SK-N-SH treated with all-trans-retinoic acid at 6 μM for 48 hours (cell line): ENCODE results near the gene CTNNBL1.

Experiments
- CREB5 ChIP-seq: fragments of 250-450 bp; sonication (Bioruptor Pico); IDR thresholded peaks from 2 replicates; pipeline ENCODE4 v1.5.1; 2020; ENCODE audit warnings: low read depth, mild to moderate bottlenecking, moderate library complexity
- CSDC2 ChIP-seq: fragments of 250-450 bp; sonication (Bioruptor Pico); IDR thresholded peaks from 2 replicates; pipeline ENCODE4 v1.5.0; 2020; ENCODE audit warnings: mild to moderate bottlenecking, moderate library complexity
- ESRRG ChIP-seq: fragments of 250-450 bp; sonication (Bioruptor Pico); IDR thresholded peaks from 2 replicates; pipeline ENCODE4 v1.6.1; 2021; ENCODE audit warnings: mild to moderate bottlenecking
- GLIS3 ChIP-seq: fragments of 250-450 bp; sonication (Bioruptor Pico); IDR thresholded peaks from 2 replicates; pipeline ENCODE4 v1.5.0; 2020; ENCODE audit warnings: mild to moderate bottlenecking, moderate library complexity
- PATZ1 ChIP-seq: fragments of 250-450 bp; sonication (Bioruptor Pico); IDR thresholded peaks from 2 replicates; pipeline ENCODE4 v1.8.0; 2020; ENCODE audit warnings: mild to moderate bottlenecking, moderate library complexity, borderline replicate concordance
- RARB ChIP-seq: fragments of 250-450 bp; sonication (Bioruptor Pico); IDR thresholded peaks from 2 replicates; pipeline ENCODE4 v1.8.0; 2021; ENCODE audit warnings: mild to moderate bottlenecking, moderate library complexity
- SNAI2 ChIP-seq: fragments of 250-450 bp; sonication (Bioruptor Pico); IDR thresholded peaks from 2 replicates; pipeline ENCODE4 v1.5.0; 2020; ENCODE audit warnings: mild to moderate bottlenecking, moderate library complexity
- TCF4 ChIP-seq: fragments of 250-450 bp; sonication (Bioruptor Pico); IDR thresholded peaks from 2 replicates; pipeline ENCODE4 v1.8.0; 2021; ENCODE audit warnings: mild to moderate bottlenecking, moderate library complexity, borderline replicate concordance
- ZC3H10 ChIP-seq: fragments of 250-450 bp; sonication (Bioruptor Pico); IDR thresholded peaks from 2 replicates; pipeline ENCODE4 v1.5.1; 2021; ENCODE audit warnings: mild to moderate bottlenecking, moderate library complexity
- ZFP3 ChIP-seq: fragments of 250-450 bp; sonication (Bioruptor Pico); IDR thresholded peaks from 2 replicates; pipeline ENCODE4 v1.5.0; 2020; ENCODE audit warnings: mild to moderate bottlenecking, moderate library complexity
- ZFP30 ChIP-seq: fragments of 450-650 bp; formaldehyde crosslinking; IDR thresholded peaks from 2 replicates; pipeline ENCODE4 v1.5.0; 2022; ENCODE audit warnings: mild to moderate bottlenecking, moderate library complexity
- ZNF565 ChIP-seq: fragments of 450-650 bp; formaldehyde crosslinking; conservative IDR thresholded peaks from 2 replicates; pipeline ENCODE4 v1.5.0; 2020; ENCODE audit warnings: low read depth, mild to moderate bottlenecking, moderate library complexity
- ZNF70 ChIP-seq: fragments of 450-650 bp; formaldehyde crosslinking; IDR thresholded peaks from 2 replicates; pipeline ENCODE4 v1.5.0; 2020; ENCODE audit warnings: mild to moderate bottlenecking, moderate library complexity
- ZNF8 ChIP-seq: fragments of 450-650 bp; formaldehyde crosslinking; IDR thresholded peaks from 2 replicates; pipeline ENCODE4 v1.5.0; 2020; ENCODE audit warnings: mild to moderate bottlenecking, moderate library complexity

DNA sequence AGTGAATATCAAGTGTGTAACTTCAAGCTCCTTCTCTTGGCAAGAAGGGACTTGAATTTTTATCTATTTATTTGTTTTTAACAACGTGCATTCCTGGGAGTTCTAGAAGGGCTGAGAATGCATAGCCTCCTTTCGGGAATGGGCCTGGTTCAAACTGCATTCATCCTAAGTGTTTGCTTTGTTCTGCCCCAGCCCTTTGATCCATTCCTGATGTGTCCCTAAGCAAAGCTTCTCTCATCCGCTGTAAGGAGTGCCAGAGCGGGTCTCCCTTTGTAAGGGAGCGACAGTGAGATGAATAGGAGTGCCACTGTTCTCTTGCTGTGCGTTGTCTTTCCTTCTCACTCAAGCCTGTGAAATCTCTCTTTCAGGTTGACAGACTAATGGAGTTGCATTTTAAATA is 148.1 kb downstream of the CTNNBL1 start:
- TF ChIP-seq GLIS3 (CRISPR knock-in tag) (no peak), PATZ1 (no peak), ZFP3 (CRISPR knock-in tag) (no peak), ZC3H10 (CRISPR knock-in tag) (no peak), CSDC2 (CRISPR knock-in tag) (no peak), TCF4 (CRISPR knock-in tag) (no peak), CREB5 (no peak), ZNF565 (CRISPR knock-in tag) (no peak), ZFP30 (CRISPR knock-in tag) (no peak), ZNF8 (CRISPR knock-in tag) (no peak), RARB (no peak), ESRRG (no peak), SNAI2 (CRISPR knock-in tag) (no peak), ZNF70 (CRISPR knock-in tag) (no peak)
